Vagina (tissue), 2 donors: ENCODE data around the gene ST6GAL1. TPM values are rescaled to one million over a fixed set of nuclear protein-coding genes. Genes with fewer than 3 reads are reported as not detected.

Experiments
- DNase-seq, 2 donors: peaks; one replicate each; pipeline ENCODE4 v3.0.0-alpha.2; 2017; ENCODE audit errors: extremely low spot score in 2 of 2
- H3K27ac ChIP-seq: fragments of 200-600 bp; sonication (generic); one replicate; pipeline ENCODE4 v1.5.1; 2019
- H3K27me3 ChIP-seq: fragments of 200-600 bp; sonication (generic); one replicate; pipeline ENCODE4 v1.5.1; 2019
- H3K36me3 ChIP-seq, 2 donors: fragments of 200-600 bp; sonication (generic); one replicate each; pipeline ENCODE4 v1.5.1; 2017 to 2019
- H3K4me1 ChIP-seq: fragments of 200-600 bp; sonication (generic); one replicate; pipeline ENCODE4 v1.5.1; 2019
- H3K4me3 ChIP-seq, 2 donors: fragments of 200-600 bp; sonication (generic); 1 replicate in 1 of 2; 2 replicates in 1 of 2; pipeline ENCODE4 v1.5.1; 2016 to 2019
- H3K9me3 ChIP-seq: fragments of 200-600 bp; sonication (generic); one replicate; pipeline ENCODE4 v1.5.1; 2019
- POLR2A ChIP-seq, 2 donors: fragments of 450-650 bp; IDR thresholded peaks; one replicate each; pipeline ENCODE4 v1.6.1; 2017; ENCODE audit warnings: antibody characterized with exemption in 2 of 2, mild to moderate bottlenecking in 2 of 2, moderate library complexity in 2 of 2
- POLR2AphosphoS5 ChIP-seq, 2 donors: sonication (generic); formaldehyde crosslinking; IDR thresholded peaks; one replicate each; pipeline ENCODE4 v1.9.0; 2017; ENCODE audit warnings: antibody characterized with exemption in 2 of 2, mild to moderate bottlenecking in 2 of 2, low read depth in 1 of 2; ENCODE audit not compliant: insufficient read depth in 1 of 2
- intact Hi-C: fragments of 100-400 bp; cut with DNase I; formaldehyde crosslinking; loops from one replicate; pipeline ENCODE4 v1.15.1; 2023
- total RNA-seq: library from RNA; depleted of rRNA; stranded (reverse); fragments of >200 nt; gene quantifications from one replicate; pipeline ENCODE4 v1.2.3, GENCODE V29; 2016
- TF ChIP-seq, protein P1 (sequence below), 3 experiments: fragments of 450-650 bp in 2 of 3; fragments of 200-600 bp in 1 of 3; sonication (generic) in 1 of 3; IDR thresholded peaks; one replicate each; pipeline ENCODE4 v1.5.1; 2017 to 2019; ENCODE audit warnings: antibody characterized with exemption in 3 of 3, mild to moderate bottlenecking in 2 of 3, moderate library complexity in 2 of 3

ST6GAL1 gene
- total RNA-seq, 1 donor from 2014 or later, result 37.8 TPM

DNA sequence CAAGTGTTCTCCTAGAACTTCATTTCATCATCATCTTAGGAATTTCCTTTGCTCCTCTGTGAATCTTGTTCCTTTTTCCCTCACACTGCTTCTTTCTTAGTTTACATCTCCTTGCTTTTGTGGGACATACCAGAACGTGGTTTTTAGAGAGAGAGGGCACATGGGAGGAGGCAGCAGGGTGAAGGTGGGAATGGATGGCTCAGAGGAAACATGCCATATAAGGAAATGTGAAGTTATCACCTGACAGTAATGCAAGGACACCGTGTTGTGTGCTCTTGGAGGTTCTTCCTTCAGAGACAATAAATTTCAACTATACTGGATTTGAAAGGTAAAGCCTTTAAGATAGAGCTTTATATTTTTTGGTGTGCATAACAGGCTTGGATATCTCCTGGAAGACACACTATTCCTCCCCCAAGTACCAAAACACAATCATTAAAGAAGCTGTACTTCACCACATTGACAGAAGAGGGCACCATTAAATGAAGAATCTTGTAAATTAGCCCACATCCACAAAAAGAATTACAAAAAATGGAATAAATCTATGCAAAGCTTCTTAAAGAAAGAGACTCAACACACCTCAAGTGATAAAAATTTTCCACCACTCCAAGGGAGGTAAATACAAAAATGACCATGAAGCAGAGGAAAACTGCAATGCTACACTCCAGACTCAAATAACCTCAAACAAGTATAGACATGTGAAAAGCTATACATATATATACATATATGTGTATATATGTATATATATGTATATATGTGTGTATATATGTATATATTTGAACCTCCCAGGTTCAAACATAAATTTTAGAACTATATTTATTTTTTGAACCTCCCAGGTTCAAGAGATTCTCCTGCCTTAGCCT is 182.8 kb downstream of the ST6GAL1 start:
- Histone ChIP-seq H3K4me3 (no peak overlapping the region), H3K9me3 (no peaks in the 10 kb centered on the region), H3K27me3 (no peaks in the 10 kb centered on the region), H3K4me1 (no peaks in the 10 kb centered on the region), H3K36me3 (no peaks in the 10 kb centered on the region), H3K27ac (no peak overlapping the region)
- no peak for DNase-seq
- intact Hi-C loops, result no loop called here
- TF ChIP-seq POLR2A (IDR thresholded peaks at IDR 0.05), result no peak
- TF ChIP-seq, protein P1, sequence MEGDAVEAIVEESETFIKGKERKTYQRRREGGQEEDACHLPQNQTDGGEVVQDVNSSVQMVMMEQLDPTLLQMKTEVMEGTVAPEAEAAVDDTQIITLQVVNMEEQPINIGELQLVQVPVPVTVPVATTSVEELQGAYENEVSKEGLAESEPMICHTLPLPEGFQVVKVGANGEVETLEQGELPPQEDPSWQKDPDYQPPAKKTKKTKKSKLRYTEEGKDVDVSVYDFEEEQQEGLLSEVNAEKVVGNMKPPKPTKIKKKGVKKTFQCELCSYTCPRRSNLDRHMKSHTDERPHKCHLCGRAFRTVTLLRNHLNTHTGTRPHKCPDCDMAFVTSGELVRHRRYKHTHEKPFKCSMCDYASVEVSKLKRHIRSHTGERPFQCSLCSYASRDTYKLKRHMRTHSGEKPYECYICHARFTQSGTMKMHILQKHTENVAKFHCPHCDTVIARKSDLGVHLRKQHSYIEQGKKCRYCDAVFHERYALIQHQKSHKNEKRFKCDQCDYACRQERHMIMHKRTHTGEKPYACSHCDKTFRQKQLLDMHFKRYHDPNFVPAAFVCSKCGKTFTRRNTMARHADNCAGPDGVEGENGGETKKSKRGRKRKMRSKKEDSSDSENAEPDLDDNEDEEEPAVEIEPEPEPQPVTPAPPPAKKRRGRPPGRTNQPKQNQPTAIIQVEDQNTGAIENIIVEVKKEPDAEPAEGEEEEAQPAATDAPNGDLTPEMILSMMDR (IDR thresholded peaks at IDR 0.05), result peak in 2 of 3 experiments; percentile 32 to 58

DNA sequence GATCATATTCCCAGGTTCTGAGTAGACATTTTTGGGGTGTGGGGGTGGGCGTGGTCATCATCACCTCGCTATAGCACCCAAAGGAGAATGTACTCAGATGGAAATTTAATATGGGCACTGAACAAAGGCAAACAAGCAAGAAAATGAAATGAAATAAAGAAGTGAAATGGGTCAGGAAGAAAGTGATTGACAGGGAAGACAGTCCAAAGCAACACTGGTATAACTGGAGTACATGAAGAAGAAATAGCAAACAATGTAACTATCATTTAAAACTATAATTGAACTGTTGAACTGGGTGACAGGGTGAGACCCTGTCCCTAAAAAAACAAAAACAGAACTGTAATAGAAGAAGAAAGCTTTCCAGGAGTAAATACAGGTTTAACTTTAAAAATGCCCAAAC is 184.2 kb downstream of the ST6GAL1 start:
- Histone ChIP-seq H3K27ac (no peak overlapping the region), H3K36me3 (no peaks in the 10 kb centered on the region), H3K9me3 (no peaks in the 10 kb centered on the region), H3K4me1 (no peaks in the 10 kb centered on the region), H3K4me3 (no peak overlapping the region), H3K27me3 (no peaks in the 10 kb centered on the region)
- no peak for DNase-seq
- TF ChIP-seq, protein P1 (IDR thresholded peaks at IDR 0.05), result no peak
- no peak for TF ChIP-seq POLR2AphosphoS5 (IDR thresholded peaks at IDR 0.05; ENCODE audit: insufficient read depth in 1 of 2, low read depth in 1 of 2)
- no peak for TF ChIP-seq POLR2A (IDR thresholded peaks at IDR 0.05)
- intact Hi-C loops, result no loop called here

DNA sequence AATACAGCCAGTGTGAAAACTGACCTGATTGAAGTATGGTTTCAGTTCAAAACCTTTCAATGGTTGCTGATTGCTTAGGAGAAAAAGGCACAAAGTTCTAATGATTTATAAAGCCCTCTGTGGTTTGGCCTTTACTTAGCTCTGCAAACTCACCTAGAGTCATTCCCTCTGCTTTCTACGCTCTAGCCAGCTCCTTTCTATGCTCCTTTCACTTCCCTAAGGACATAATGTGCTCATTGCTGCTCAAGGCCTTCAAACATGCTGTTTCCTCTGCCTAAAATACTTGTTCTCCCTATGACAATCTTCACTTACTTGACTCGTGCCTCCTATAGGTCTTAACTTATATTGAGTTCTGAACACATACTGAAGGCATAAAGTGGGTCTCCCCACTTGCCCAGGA is 190.0 kb downstream of the ST6GAL1 start:
- H3K4me3 ChIP-seq, result no peak overlapping the region
- DNase-seq, result no peak
- intact Hi-C loops, result no loop called here

DNA sequence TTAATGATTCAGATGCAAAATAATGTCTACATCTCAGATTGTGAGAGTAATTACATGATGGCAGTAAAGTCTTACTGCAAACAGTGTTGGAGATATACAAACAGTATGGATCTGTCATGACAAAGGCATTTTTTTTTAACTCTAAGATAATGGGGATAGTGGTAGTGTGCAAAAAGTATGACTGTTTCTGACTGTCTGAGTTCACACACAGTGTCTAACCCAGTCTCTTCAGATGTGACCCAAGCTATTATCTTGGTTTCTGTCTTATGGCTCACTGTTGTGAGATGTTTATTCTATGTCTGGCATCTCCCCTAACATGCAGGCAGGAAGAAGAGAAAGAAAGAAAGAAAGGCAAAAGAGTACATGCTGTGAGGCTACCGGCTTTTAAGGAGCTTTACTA is 191.9 kb downstream of the ST6GAL1 start:
- no peak overlapping the region for H3K27ac ChIP-seq
- no peak overlapping the region for H3K4me3 ChIP-seq
- TF ChIP-seq, protein P1 (IDR thresholded peaks at IDR 0.05), result no peak
- no peak for TF ChIP-seq POLR2AphosphoS5 (IDR thresholded peaks at IDR 0.05; ENCODE audit: insufficient read depth in 1 of 2, low read depth in 1 of 2)
- TF ChIP-seq POLR2A (IDR thresholded peaks at IDR 0.05), result no peak
- H3K4me1 ChIP-seq, result no peaks in the 10 kb centered on the region
- no peaks in the 10 kb centered on the region for H3K27me3 ChIP-seq
- H3K9me3 ChIP-seq, result no peaks in the 10 kb centered on the region
- intact Hi-C loops, result no loop called here
- no peaks in the 10 kb centered on the region for H3K36me3 ChIP-seq
- DNase-seq, result no peak

More for the DNA sequence above, 190.0 kb downstream of the ST6GAL1 start:
- no peak for TF ChIP-seq POLR2AphosphoS5 (IDR thresholded peaks at IDR 0.05; ENCODE audit: insufficient read depth in 1 of 2, low read depth in 1 of 2)
- TF ChIP-seq POLR2A (IDR thresholded peaks at IDR 0.05), result no peak
- TF ChIP-seq, protein P1 (IDR thresholded peaks at IDR 0.05), result no peak
- Histone ChIP-seq H3K27ac (no peak overlapping the region), H3K9me3 (no peaks in the 10 kb centered on the region), H3K36me3 (no peaks in the 10 kb centered on the region), H3K4me1 (no peaks in the 10 kb centered on the region), H3K27me3 (no peaks in the 10 kb centered on the region)

DNA sequence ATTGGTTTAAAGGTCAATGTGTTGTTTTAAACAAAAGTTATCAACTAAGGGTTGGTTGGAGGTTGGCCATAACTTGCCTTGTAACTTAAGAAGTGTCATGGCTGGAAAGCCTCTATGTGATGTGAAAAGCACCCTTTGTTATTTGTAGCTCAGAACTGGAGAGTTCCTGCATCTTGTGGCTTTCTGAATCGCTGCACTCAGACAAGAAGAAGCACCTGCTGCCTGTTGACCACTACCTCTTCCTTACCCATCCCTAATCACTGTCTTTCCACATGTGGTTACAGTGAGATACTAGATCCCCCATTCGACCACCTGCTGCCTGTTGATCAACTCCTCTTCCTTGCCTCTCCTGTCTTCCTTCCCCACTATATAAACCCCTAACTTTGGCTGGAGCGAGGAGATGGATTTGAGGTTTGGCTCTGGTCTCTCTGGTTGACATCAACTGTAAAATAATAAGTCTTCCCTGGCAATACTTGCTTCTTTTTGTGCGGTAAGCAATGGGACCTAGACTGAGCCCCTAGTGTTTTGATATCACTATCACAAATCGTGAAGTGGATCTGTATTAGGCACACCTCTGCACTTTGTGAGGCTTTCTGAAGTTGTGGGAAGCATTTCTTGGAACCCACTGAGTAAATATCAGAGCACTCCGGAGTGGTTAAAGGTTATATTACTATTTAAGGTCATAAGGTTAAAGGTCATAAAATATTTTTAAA is 195.1 kb downstream of the ST6GAL1 start:
- Histone ChIP-seq H3K9me3 (no peaks in the 10 kb centered on the region), H3K36me3 (no peaks in the 10 kb centered on the region), H3K27me3 (no peaks in the 10 kb centered on the region), H3K27ac (no peak overlapping the region), H3K4me1 (no peaks in the 10 kb centered on the region), H3K4me3 (no peak overlapping the region)
- no peak for DNase-seq
- TF ChIP-seq, protein P1 (IDR thresholded peaks at IDR 0.05), result no peak
- TF ChIP-seq POLR2A (IDR thresholded peaks at IDR 0.05), result no peak
- TF ChIP-seq POLR2AphosphoS5 (IDR thresholded peaks at IDR 0.05; ENCODE audit: insufficient read depth in 1 of 2, low read depth in 1 of 2), result no peak
- intact Hi-C loops, result no loop called here
